ENCODE data around the gene LCN1. TPM values are rescaled to one million over a fixed set of nuclear protein-coding genes. Genes with fewer than 3 reads are reported as not detected.
"Not testable (repeated sequence)": the region's sequence is repeated elsewhere in the genome, so short reads cannot be mapped to it uniquely, and the experiment has no call there.

The LCN1 gene
- total RNA-seq, 1 experiment from 2014 or later: not detected

GRCh38 chr9:135533674-135534073 is 12.4 kb downstream of the LCN1 start:
- Histone ChIP-seq H3K27ac (ENCODE audit: low read length) (no peak overlapping the region), H3K4me3 (ENCODE audit: low read length) (no peak overlapping the region), H3K9ac (ENCODE audit: low read length) (no peak overlapping the region), H3K36me3 (ENCODE audit: low read depth, low read length) (no peaks in the 10 kb centered on the region), H3F3A (ENCODE audit: low read length, unreplicated experiment) (no peaks in the 10 kb centered on the region), H3K9me2 (replicated peaks; ENCODE audit: low read length) (no peaks in the 10 kb centered on the region), H3K4me1 (ENCODE audit: insufficient read depth, low read length) (no peaks in the 10 kb centered on the region), H3K79me2 (ENCODE audit: low read length) (no peaks in the 10 kb centered on the region), H4K20me1 (ENCODE audit: low read length) (no peaks in the 10 kb centered on the region), H2AFZ (ENCODE audit: low read length) (no peak overlapping the region), H3K4me2 (ENCODE audit: low read length) (no peak overlapping the region), H3K9me3 (ENCODE audit: low read length) (no peaks in the 10 kb centered on the region), H3K27me3 (ENCODE audit: low read length) (peaks cover 11% of the 10 kb centered on the region)
- BruUV-seq (replicated peaks): no TSS peak
- ChIA-PET CTCF (no interaction called here), POLR2A (ENCODE audit: unreplicated experiment) (no interaction called here)
- TF ChIP-seq EZH2 (IDR thresholded peaks at IDR 0.05; ENCODE audit: low read length, unreplicated experiment): no peak
- TF ChIP-seq CTCF (conservative IDR thresholded peaks at IDR 0.05; ENCODE audit: low read depth, low read length): no peak
- no peak for TF ChIP-seq EZH2phosphoT487 (IDR thresholded peaks at IDR 0.05; ENCODE audit: borderline replicate concordance, low read length)
- intact Hi-C loops (cut with micrococcal nuclease): no loop called here
- no peak for DNase-seq
- no peak for ATAC-seq

GRCh38 chr9:135534192-135534711 is 13.0 kb downstream of the LCN1 start:
- BruUV-seq (replicated peaks); H4K20me1 ChIP-seq (ENCODE audit: low read length); DNase-seq; POLR2A ChIA-PET (ENCODE audit: unreplicated experiment); ATAC-seq; H3K9me3 ChIP-seq (ENCODE audit: low read length); intact Hi-C loops (cut with micrococcal nuclease); H3F3A ChIP-seq (ENCODE audit: low read length, unreplicated experiment); H2AFZ ChIP-seq (ENCODE audit: low read length); H3K4me1 ChIP-seq (ENCODE audit: insufficient read depth, low read length); H3K27ac ChIP-seq (ENCODE audit: low read length); H3K4me3 ChIP-seq (ENCODE audit: low read length); H3K9me2 ChIP-seq (replicated peaks; ENCODE audit: low read length); H3K4me2 ChIP-seq (ENCODE audit: low read length); H3K79me2 ChIP-seq (ENCODE audit: low read length); H3K36me3 ChIP-seq (ENCODE audit: low read depth, low read length); CTCF ChIA-PET; H3K9ac ChIP-seq (ENCODE audit: low read length): not testable (repeated sequence)
- peaks cover 17% of the 10 kb centered on the region for H3K27me3 ChIP-seq (ENCODE audit: low read length)

GRCh38 chr9:135534826-135535225 is 13.6 kb downstream of the LCN1 start:
- BruUV-seq (replicated peaks); intact Hi-C loops (cut with micrococcal nuclease); H3K9me3 ChIP-seq (ENCODE audit: low read length); H3K4me3 ChIP-seq (ENCODE audit: low read length); CTCF ChIA-PET; H3K4me2 ChIP-seq (ENCODE audit: low read length); H2AFZ ChIP-seq (ENCODE audit: low read length); H3K4me1 ChIP-seq (ENCODE audit: insufficient read depth, low read length); H3K27ac ChIP-seq (ENCODE audit: low read length); H3K36me3 ChIP-seq (ENCODE audit: low read depth, low read length); POLR2A ChIA-PET (ENCODE audit: unreplicated experiment); H3K9me2 ChIP-seq (replicated peaks; ENCODE audit: low read length); ATAC-seq; H3K9ac ChIP-seq (ENCODE audit: low read length); DNase-seq; H4K20me1 ChIP-seq (ENCODE audit: low read length); H3F3A ChIP-seq (ENCODE audit: low read length, unreplicated experiment); H3K79me2 ChIP-seq (ENCODE audit: low read length): not testable (repeated sequence)
- peaks cover 19% of the 10 kb centered on the region for H3K27me3 ChIP-seq (ENCODE audit: low read length)

GRCh38 chr9:135535631-135536030 is 14.4 kb downstream of the LCN1 start:
- ATAC-seq; DNase-seq; intact Hi-C loops (cut with micrococcal nuclease); H3K9me3 ChIP-seq (ENCODE audit: low read length); H4K20me1 ChIP-seq (ENCODE audit: low read length); POLR2A ChIA-PET (ENCODE audit: unreplicated experiment); BruUV-seq (replicated peaks); H3K36me3 ChIP-seq (ENCODE audit: low read depth, low read length); H3K4me3 ChIP-seq (ENCODE audit: low read length); H3K9ac ChIP-seq (ENCODE audit: low read length); CTCF ChIA-PET; H3K4me2 ChIP-seq (ENCODE audit: low read length); H3K79me2 ChIP-seq (ENCODE audit: low read length); H3K27ac ChIP-seq (ENCODE audit: low read length); H3F3A ChIP-seq (ENCODE audit: low read length, unreplicated experiment); H3K9me2 ChIP-seq (replicated peaks; ENCODE audit: low read length); H2AFZ ChIP-seq (ENCODE audit: low read length); H3K4me1 ChIP-seq (ENCODE audit: insufficient read depth, low read length): not testable (repeated sequence)
- H3K27me3 ChIP-seq (ENCODE audit: low read length): peaks cover 19% of the 10 kb centered on the region

Measured in PC-3 (cell line).